HepG2 (cell line): ENCODE data around the gene CRIP1. TPM values are rescaled to one million over a fixed set of nuclear protein-coding genes. Genes with fewer than 3 reads are reported as not detected.

Source experiments
- ADNP ChIP-seq: sonication (generic); formaldehyde crosslinking; IDR thresholded peaks from 2 replicates; pipeline ENCODE4 v1.4.0; 2020; ENCODE audit warnings: missing genetic modification reagents
- CAMTA2 ChIP-seq: sonication (generic); formaldehyde crosslinking; IDR thresholded peaks from 2 replicates; pipeline ENCODE4 v1.4.0; 2020; ENCODE audit warnings: mild to moderate bottlenecking, missing genetic modification reagents, borderline replicate concordance
- DNMT1 ChIP-seq: sonication (generic); formaldehyde crosslinking; IDR thresholded peaks from 2 replicates; pipeline ENCODE4 v1.5.1; 2020; ENCODE audit warnings: mild to moderate bottlenecking, missing genetic modification reagents
- HHEX ChIP-seq: IDR thresholded peaks from 2 replicates; pipeline ENCODE4 v1.6.1; 2016; ENCODE audit warnings: control low read depth
- KLF15 ChIP-seq: sonication (generic); formaldehyde crosslinking; IDR thresholded peaks from 2 replicates; pipeline ENCODE4 v1.8.1; 2023; ENCODE audit warnings: borderline replicate concordance, mild to moderate bottlenecking, inconsistent platforms, missing genetic modification reagents, mixed read lengths
- NAIF1 ChIP-seq: sonication (generic); formaldehyde crosslinking; IDR thresholded peaks from 2 replicates; pipeline ENCODE4 v1.5.0; 2020; ENCODE audit warnings: mild to moderate bottlenecking, missing genetic modification reagents, borderline replicate concordance
- NFIB ChIP-seq: sonication (generic); formaldehyde crosslinking; IDR thresholded peaks from 2 replicates; pipeline ENCODE4 v1.9.0; 2021; ENCODE audit warnings: missing genetic modification reagents, mild to moderate bottlenecking, borderline replicate concordance
- NFYB ChIP-seq: sonication (generic); formaldehyde crosslinking; IDR thresholded peaks from 2 replicates; pipeline ENCODE4 v1.4.0; 2020; ENCODE audit warnings: missing genetic modification reagents
- PCBP1 ChIP-seq: fragments of 200-400 bp; formaldehyde crosslinking; IDR thresholded peaks from 2 replicates; pipeline ENCODE4 v1.6.1; 2017; ENCODE audit warnings: mild to moderate bottlenecking, low read depth, low read length, borderline replicate concordance
- PHB2 ChIP-seq: fragments of 450-650 bp; IDR thresholded peaks from 2 replicates; pipeline ENCODE4 v1.6.1; 2018; ENCODE audit not compliant: partially characterized antibody
- SMAD9 ChIP-seq: sonication (generic); formaldehyde crosslinking; IDR thresholded peaks from 2 replicates; pipeline ENCODE4 v1.5.1; 2020; ENCODE audit warnings: mild to moderate bottlenecking, missing genetic modification reagents
- SNAI1 ChIP-seq: sonication (generic); formaldehyde crosslinking; IDR thresholded peaks from 2 replicates; pipeline ENCODE4 v1.5.0; 2020; ENCODE audit warnings: mild to moderate bottlenecking, missing genetic modification reagents, borderline replicate concordance
- SPEN ChIP-seq: sonication (generic); formaldehyde crosslinking; IDR thresholded peaks from 2 replicates; pipeline ENCODE4 v1.5.1; 2020; ENCODE audit warnings: low read depth, mild to moderate bottlenecking, missing genetic modification reagents
- ZNF207 ChIP-seq: fragments of 450-650 bp; IDR thresholded peaks from 2 replicates; pipeline ENCODE4 v1.6.1; 2016; ENCODE audit warnings: antibody characterized with exemption, borderline replicate concordance
- ZNF235 ChIP-seq: sonication (generic); formaldehyde crosslinking; IDR thresholded peaks from 2 replicates; pipeline ENCODE4 v1.8.1; 2023; ENCODE audit warnings: mild to moderate bottlenecking, missing genetic modification reagents, borderline replicate concordance
- ZNF367 ChIP-seq: sonication (generic); formaldehyde crosslinking; IDR thresholded peaks from 2 replicates; pipeline ENCODE4 v1.4.0; 2020; ENCODE audit warnings: missing genetic modification reagents, borderline replicate concordance
- polyA plus RNA-seq, 8 experiments: library from polyadenylated mRNA; depleted of rRNA in 3 of 8; stranded (reverse) in 7 of 8; unstranded in 1 of 8; fragments of >200 nt; fragmentation: Illumina TruSeq in 4 of 8; extraction: Trizol in 4 of 8; gene quantifications; 2 replicates each; pipeline versions ENCODE4 v1.2.1 to v1.2.3, GENCODE V29; 2011 to 2016; ENCODE audit warnings: low read depth in 4 of 8, missing spikeins in 1 of 8, mixed read lengths in 1 of 8; ENCODE audit not compliant: insufficient read depth in 1 of 8
- total RNA-seq, 5 experiments: library from RNA; depleted of rRNA; stranded (reverse); fragments of >200 nt; fragmentation: Illumina TruSeq; extraction: Trizol; gene quantifications; 2 replicates each; pipeline ENCODE4 v1.2.3, GENCODE V29; 2016; ENCODE audit warnings: low read depth in 1 of 5
- TF ChIP-seq, protein P1 (sequence below): sonication (generic); formaldehyde crosslinking; IDR thresholded peaks from 2 replicates; pipeline ENCODE4 v1.5.0; 2020; ENCODE audit warnings: mild to moderate bottlenecking, missing genetic modification reagents
- TF ChIP-seq, protein P2 (sequence below): sonication (generic); formaldehyde crosslinking; IDR thresholded peaks from 2 replicates; pipeline ENCODE4 v1.5.1; 2020; ENCODE audit warnings: missing genetic modification reagents, mild to moderate bottlenecking, borderline replicate concordance
- TF ChIP-seq, protein P3 (sequence below): sonication (generic); formaldehyde crosslinking; IDR thresholded peaks from 2 replicates; pipeline ENCODE4 v1.9.0; 2021; ENCODE audit warnings: missing genetic modification reagents, borderline replicate concordance
- TF ChIP-seq, protein P4 (sequence below): sonication (generic); formaldehyde crosslinking; IDR thresholded peaks from 2 replicates; pipeline ENCODE4 v1.4.0; 2020; ENCODE audit warnings: mild to moderate bottlenecking, missing genetic modification reagents
- TF ChIP-seq, protein P5 (sequence below): sonication (generic); formaldehyde crosslinking; IDR thresholded peaks from 2 replicates; pipeline ENCODE4 v1.4.0; 2020; ENCODE audit warnings: missing genetic modification reagents, borderline replicate concordance

The CRIP1 gene
- total and polyA plus RNA-seq, 2 of the 13 experiments (the other 11 are each of a cell fraction or from before 2014, with no cell fraction given): 53.9 to 59.5 TPM

DNA sequence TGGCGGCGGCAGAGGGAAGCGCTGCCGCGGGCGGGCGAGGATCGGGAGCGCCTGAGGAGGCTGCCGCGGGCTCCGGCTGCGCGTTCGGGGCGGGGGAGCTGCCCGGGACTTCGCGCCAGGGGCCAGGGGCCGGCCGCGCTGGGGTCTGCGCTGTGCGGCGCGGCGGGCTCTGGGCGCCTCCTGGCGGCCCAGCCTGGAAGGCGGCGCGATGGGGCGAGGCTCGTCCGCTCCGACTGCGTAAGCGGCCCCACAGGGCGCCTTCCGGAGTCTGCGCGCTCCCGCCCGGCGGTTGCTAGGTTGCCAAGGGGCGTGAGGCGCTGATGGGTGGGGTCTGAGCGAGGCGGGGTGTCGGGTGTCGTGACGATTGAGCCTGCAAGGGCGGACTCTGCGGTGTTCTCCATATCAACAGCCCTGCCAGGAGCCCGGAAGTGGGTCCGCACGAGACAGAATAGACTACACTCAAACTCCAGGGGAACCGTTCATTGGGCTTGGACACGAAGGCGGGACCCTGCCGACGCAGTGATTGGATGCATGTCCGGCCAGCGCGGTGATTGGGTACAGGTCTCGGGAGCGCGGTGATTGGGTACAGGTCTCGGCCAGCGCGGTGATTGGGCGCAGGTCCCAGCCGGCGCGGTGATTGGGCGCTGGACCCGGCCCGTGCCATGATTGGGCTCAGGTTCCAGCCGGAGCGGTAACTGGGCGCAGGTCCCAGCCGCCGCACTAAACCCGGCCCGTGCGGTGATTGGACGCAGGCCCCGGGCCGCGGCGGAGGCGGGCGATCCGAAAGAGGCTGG, 4.1 kb downstream of the CRIP1 start, which contains the start of gene TEDC1 (continued):
- TF ChIP-seq, protein P1, sequence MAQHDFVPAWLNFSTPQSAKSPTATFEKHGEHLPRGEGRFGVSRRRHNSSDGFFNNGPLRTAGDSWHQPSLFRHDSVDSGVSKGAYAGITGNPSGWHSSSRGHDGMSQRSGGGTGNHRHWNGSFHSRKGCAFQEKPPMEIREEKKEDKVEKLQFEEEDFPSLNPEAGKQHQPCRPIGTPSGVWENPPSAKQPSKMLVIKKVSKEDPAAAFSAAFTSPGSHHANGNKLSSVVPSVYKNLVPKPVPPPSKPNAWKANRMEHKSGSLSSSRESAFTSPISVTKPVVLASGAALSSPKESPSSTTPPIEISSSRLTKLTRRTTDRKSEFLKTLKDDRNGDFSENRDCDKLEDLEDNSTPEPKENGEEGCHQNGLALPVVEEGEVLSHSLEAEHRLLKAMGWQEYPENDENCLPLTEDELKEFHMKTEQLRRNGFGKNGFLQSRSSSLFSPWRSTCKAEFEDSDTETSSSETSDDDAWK (CRISPR knock-in tag): no peak
- TF ChIP-seq SPEN: peak; percentile 80
- TF ChIP-seq CAMTA2 (CRISPR knock-in tag): no peak; the same call in 1 of the 2 replicates
- TF ChIP-seq, protein P2, sequence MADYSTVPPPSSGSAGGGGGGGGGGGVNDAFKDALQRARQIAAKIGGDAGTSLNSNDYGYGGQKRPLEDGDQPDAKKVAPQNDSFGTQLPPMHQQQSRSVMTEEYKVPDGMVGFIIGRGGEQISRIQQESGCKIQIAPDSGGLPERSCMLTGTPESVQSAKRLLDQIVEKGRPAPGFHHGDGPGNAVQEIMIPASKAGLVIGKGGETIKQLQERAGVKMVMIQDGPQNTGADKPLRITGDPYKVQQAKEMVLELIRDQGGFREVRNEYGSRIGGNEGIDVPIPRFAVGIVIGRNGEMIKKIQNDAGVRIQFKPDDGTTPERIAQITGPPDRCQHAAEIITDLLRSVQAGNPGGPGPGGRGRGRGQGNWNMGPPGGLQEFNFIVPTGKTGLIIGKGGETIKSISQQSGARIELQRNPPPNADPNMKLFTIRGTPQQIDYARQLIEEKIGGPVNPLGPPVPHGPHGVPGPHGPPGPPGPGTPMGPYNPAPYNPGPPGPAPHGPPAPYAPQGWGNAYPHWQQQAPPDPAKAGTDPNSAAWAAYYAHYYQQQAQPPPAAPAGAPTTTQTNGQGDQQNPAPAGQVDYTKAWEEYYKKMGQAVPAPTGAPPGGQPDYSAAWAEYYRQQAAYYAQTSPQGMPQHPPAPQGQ (CRISPR knock-in tag): no peak; the same call in 1 of the 2 replicates
- TF ChIP-seq NFYB (CRISPR knock-in tag): peak; percentile 97
- TF ChIP-seq NFIB (CRISPR knock-in tag): no peak
- TF ChIP-seq SMAD9: no peak
- no peak for TF ChIP-seq SNAI1 (CRISPR knock-in tag)
- peak; percentile 91 for TF ChIP-seq NAIF1
- TF ChIP-seq ZNF367 (CRISPR knock-in tag): peak; percentile 66; the same call in 1 of the 2 replicates
- no peak for TF ChIP-seq PHB2
- TF ChIP-seq HHEX: peak; percentile 19; the same call in 1 of the 2 replicates
- TF ChIP-seq, protein P3, sequence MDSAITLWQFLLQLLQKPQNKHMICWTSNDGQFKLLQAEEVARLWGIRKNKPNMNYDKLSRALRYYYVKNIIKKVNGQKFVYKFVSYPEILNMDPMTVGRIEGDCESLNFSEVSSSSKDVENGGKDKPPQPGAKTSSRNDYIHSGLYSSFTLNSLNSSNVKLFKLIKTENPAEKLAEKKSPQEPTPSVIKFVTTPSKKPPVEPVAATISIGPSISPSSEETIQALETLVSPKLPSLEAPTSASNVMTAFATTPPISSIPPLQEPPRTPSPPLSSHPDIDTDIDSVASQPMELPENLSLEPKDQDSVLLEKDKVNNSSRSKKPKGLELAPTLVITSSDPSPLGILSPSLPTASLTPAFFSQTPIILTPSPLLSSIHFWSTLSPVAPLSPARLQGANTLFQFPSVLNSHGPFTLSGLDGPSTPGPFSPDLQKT (CRISPR knock-in tag): 0 out of 2 replicates have a peak, but pooled peaks have one; percentile 28
- TF ChIP-seq ZNF207: no peak
- TF ChIP-seq, protein P4, sequence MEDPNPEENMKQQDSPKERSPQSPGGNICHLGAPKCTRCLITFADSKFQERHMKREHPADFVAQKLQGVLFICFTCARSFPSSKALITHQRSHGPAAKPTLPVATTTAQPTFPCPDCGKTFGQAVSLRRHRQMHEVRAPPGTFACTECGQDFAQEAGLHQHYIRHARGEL (CRISPR knock-in tag): no peak
- TF ChIP-seq KLF15 (CRISPR knock-in tag): 0 out of 2 replicates have a peak, but pooled peaks have one; percentile 78
- TF ChIP-seq DNMT1 (CRISPR knock-in tag): peak; percentile 26; the same call in 1 of the 2 replicates
- TF ChIP-seq ZNF235 (CRISPR knock-in tag): peak; percentile 91; the same call in 1 of the 2 replicates
- TF ChIP-seq PCBP1: no peak; the same call in 1 of the 2 replicates
- no peak for TF ChIP-seq ADNP (CRISPR knock-in tag)
- TF ChIP-seq, protein P5, sequence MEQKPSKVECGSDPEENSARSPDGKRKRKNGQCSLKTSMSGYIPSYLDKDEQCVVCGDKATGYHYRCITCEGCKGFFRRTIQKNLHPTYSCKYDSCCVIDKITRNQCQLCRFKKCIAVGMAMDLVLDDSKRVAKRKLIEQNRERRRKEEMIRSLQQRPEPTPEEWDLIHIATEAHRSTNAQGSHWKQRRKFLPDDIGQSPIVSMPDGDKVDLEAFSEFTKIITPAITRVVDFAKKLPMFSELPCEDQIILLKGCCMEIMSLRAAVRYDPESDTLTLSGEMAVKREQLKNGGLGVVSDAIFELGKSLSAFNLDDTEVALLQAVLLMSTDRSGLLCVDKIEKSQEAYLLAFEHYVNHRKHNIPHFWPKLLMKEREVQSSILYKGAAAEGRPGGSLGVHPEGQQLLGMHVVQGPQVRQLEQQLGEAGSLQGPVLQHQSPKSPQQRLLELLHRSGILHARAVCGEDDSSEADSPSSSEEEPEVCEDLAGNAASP (CRISPR knock-in tag): 0 out of 2 replicates have a peak, but pooled peaks have one; percentile 32
